HepG2 (cell line): ENCODE data around the gene EPB41. TPM values are rescaled to one million over a fixed set of nuclear protein-coding genes. Genes with fewer than 3 reads are reported as not detected.

Source experiments
- AKAP8 ChIP-seq: sonication (generic); formaldehyde crosslinking; IDR thresholded peaks from 2 replicates; pipeline ENCODE4 v1.5.1; 2020; ENCODE audit warnings: mild to moderate bottlenecking, missing genetic modification reagents
- HCFC1 ChIP-seq: fragments of 150-350 bp; IDR thresholded peaks from 2 replicates; pipeline ENCODE4 v1.6.1; 2014; ENCODE audit warnings: low read depth, low read length
- KAT2B ChIP-seq: fragments of 150-350 bp; IDR thresholded peaks from 2 replicates; pipeline ENCODE4 v1.6.1; 2014; ENCODE audit warnings: low read depth, low read length, borderline replicate concordance
- KDM5B ChIP-seq: sonication (generic); formaldehyde crosslinking; IDR thresholded peaks from 2 replicates; pipeline ENCODE4 v1.4.0; 2020; ENCODE audit warnings: missing genetic modification reagents, mild to moderate bottlenecking, borderline replicate concordance
- MXI1 ChIP-seq: IDR thresholded peaks from 3 replicates; pipeline ENCODE4 v1.6.1; 2012; ENCODE audit warnings: low read depth, low read length, inconsistent platforms, borderline replicate concordance
- RORA ChIP-seq: sonication (generic); formaldehyde crosslinking; IDR thresholded peaks from 2 replicates; pipeline ENCODE4 v1.5.0; 2020; ENCODE audit warnings: mild to moderate bottlenecking, missing genetic modification reagents, moderate library complexity
- SOX5 ChIP-seq: IDR thresholded peaks from 2 replicates; pipeline ENCODE4 v1.6.1; 2016; ENCODE audit warnings: borderline replicate concordance
- TAF15 ChIP-seq: fragments of 200-400 bp; formaldehyde crosslinking; IDR thresholded peaks from one replicate; pipeline ENCODE4 v1.6.1; 2018; ENCODE audit warnings: mild to moderate bottlenecking, low read depth, low read length; ENCODE audit not compliant: poor library complexity, severe bottlenecking
- ZNF17 ChIP-seq: sonication (generic); formaldehyde crosslinking; IDR thresholded peaks from 2 replicates; pipeline ENCODE4 v1.5.0; 2020; ENCODE audit warnings: mild to moderate bottlenecking, missing genetic modification reagents
- ZNF501 ChIP-seq: sonication (generic); formaldehyde crosslinking; IDR thresholded peaks from 2 replicates; pipeline ENCODE4 v1.5.1; 2020; ENCODE audit warnings: mild to moderate bottlenecking, moderate library complexity, missing genetic modification reagents
- ZNF616 ChIP-seq: sonication (generic); formaldehyde crosslinking; IDR thresholded peaks from 2 replicates; pipeline ENCODE4 v1.5.0; 2020; ENCODE audit warnings: low read depth, mild to moderate bottlenecking, missing genetic modification reagents
- ZNF839 ChIP-seq: sonication (generic); formaldehyde crosslinking; IDR thresholded peaks from 2 replicates; pipeline ENCODE4 v1.4.0; 2020; ENCODE audit warnings: missing genetic modification reagents, mild to moderate bottlenecking, borderline replicate concordance
- polyA plus RNA-seq, 8 experiments: library from polyadenylated mRNA; depleted of rRNA in 3 of 8; stranded (reverse) in 7 of 8; unstranded in 1 of 8; fragments of >200 nt; fragmentation: Illumina TruSeq in 4 of 8; extraction: Trizol in 4 of 8; gene quantifications; 2 replicates each; pipeline versions ENCODE4 v1.2.1 to v1.2.3, GENCODE V29; 2011 to 2016; ENCODE audit warnings: low read depth in 4 of 8, missing spikeins in 1 of 8, mixed read lengths in 1 of 8; ENCODE audit not compliant: insufficient read depth in 1 of 8
- total RNA-seq, 5 experiments: library from RNA; depleted of rRNA; stranded (reverse); fragments of >200 nt; fragmentation: Illumina TruSeq; extraction: Trizol; gene quantifications; 2 replicates each; pipeline ENCODE4 v1.2.3, GENCODE V29; 2016; ENCODE audit warnings: low read depth in 1 of 5
- TF ChIP-seq, protein P1 (sequence below): sonication (generic); formaldehyde crosslinking; IDR thresholded peaks from 2 replicates; pipeline ENCODE4 v1.5.1; 2020; ENCODE audit warnings: mild to moderate bottlenecking, missing genetic modification reagents, borderline replicate concordance
- TF ChIP-seq, protein P2 (sequence below): sonication (generic); formaldehyde crosslinking; IDR thresholded peaks from 2 replicates; pipeline ENCODE4 v1.5.1; 2020; ENCODE audit warnings: mild to moderate bottlenecking, moderate library complexity, missing genetic modification reagents
- TF ChIP-seq, protein P3 (sequence below): sonication (generic); formaldehyde crosslinking; IDR thresholded peaks from 2 replicates; pipeline ENCODE4 v1.5.1; 2020; ENCODE audit warnings: missing genetic modification reagents, mild to moderate bottlenecking, borderline replicate concordance
- TF ChIP-seq, protein P4 (sequence below): sonication (generic); formaldehyde crosslinking; IDR thresholded peaks from 2 replicates; pipeline ENCODE4 v1.4.0; 2020; ENCODE audit warnings: missing genetic modification reagents, mild to moderate bottlenecking, borderline replicate concordance

The EPB41 gene
- total and polyA plus RNA-seq, 2 of the 13 experiments (the other 11 are each of a cell fraction or from before 2014, with no cell fraction given) = 34.5 to 46.7 TPM

DNA sequence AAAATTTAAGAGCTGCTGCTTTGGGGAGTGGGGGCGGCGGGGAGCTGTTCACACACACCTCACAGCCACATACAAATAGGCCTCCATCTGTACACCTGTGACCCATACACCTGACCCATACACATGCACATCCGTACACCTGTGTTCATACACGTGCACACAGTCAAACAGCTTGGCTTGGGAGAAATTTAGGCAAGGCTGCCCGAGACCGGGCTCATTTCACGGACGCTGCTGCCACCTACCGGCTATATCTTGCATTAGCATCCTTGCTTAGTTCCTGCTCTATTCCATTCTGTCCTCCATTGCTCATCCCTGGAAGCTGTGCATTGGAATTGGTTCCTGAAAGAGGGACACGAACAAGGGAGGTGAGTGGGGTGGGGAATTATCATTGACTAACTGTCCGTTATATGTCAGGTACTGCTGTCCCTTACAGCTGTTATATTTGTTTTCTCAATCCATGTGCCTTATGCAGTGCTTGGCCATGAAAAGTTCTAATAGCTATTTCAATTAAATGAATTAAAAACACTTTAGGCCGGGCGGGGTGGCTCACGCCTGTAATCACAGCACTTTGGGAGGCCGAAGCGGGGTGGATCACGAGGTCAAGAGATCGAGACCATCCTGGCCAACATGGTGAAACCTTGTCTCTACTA, 37.1 kb upstream of the EPB41 start (continued):
- TF ChIP-seq, protein P1, sequence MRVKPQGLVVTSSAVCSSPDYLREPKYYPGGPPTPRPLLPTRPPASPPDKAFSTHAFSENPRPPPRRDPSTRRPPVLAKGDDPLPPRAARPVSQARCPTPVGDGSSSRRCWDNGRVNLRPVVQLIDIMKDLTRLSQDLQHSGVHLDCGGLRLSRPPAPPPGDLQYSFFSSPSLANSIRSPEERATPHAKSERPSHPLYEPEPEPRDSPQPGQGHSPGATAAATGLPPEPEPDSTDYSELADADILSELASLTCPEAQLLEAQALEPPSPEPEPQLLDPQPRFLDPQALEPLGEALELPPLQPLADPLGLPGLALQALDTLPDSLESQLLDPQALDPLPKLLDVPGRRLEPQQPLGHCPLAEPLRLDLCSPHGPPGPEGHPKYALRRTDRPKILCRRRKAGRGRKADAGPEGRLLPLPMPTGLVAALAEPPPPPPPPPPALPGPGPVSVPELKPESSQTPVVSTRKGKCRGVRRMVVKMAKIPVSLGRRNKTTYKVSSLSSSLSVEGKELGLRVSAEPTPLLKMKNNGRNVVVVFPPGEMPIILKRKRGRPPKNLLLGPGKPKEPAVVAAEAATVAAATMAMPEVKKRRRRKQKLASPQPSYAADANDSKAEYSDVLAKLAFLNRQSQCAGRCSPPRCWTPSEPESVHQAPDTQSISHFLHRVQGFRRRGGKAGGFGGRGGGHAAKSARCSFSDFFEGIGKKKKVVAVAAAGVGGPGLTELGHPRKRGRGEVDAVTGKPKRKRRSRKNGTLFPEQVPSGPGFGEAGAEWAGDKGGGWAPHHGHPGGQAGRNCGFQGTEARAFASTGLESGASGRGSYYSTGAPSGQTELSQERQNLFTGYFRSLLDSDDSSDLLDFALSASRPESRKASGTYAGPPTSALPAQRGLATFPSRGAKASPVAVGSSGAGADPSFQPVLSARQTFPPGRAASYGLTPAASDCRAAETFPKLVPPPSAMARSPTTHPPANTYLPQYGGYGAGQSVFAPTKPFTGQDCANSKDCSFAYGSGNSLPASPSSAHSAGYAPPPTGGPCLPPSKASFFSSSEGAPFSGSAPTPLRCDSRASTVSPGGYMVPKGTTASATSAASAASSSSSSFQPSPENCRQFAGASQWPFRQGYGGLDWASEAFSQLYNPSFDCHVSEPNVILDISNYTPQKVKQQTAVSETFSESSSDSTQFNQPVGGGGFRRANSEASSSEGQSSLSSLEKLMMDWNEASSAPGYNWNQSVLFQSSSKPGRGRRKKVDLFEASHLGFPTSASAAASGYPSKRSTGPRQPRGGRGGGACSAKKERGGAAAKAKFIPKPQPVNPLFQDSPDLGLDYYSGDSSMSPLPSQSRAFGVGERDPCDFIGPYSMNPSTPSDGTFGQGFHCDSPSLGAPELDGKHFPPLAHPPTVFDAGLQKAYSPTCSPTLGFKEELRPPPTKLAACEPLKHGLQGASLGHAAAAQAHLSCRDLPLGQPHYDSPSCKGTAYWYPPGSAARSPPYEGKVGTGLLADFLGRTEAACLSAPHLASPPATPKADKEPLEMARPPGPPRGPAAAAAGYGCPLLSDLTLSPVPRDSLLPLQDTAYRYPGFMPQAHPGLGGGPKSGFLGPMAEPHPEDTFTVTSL (CRISPR knock-in tag) = no peak
- TF ChIP-seq RORA (no peak), AKAP8 (CRISPR knock-in tag) (no peak), HCFC1 (no peak), TAF15 (no peak), ZNF17 (no peak), ZNF616 (CRISPR knock-in tag) (no peak), ZNF839 (CRISPR knock-in tag) (no peak), KDM5B (0 out of 2 replicates have a peak, but pooled peaks have one; percentile 23), MXI1 (no peak), KAT2B (no peak), ZNF501 (no peak), SOX5 (no peak)
- TF ChIP-seq, protein P2, sequence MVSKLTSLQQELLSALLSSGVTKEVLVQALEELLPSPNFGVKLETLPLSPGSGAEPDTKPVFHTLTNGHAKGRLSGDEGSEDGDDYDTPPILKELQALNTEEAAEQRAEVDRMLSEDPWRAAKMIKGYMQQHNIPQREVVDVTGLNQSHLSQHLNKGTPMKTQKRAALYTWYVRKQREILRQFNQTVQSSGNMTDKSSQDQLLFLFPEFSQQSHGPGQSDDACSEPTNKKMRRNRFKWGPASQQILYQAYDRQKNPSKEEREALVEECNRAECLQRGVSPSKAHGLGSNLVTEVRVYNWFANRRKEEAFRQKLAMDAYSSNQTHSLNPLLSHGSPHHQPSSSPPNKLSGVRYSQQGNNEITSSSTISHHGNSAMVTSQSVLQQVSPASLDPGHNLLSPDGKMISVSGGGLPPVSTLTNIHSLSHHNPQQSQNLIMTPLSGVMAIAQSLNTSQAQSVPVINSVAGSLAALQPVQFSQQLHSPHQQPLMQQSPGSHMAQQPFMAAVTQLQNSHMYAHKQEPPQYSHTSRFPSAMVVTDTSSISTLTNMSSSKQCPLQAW (CRISPR knock-in tag) = peak; percentile 29; the same call in 1 of the 2 replicates
- TF ChIP-seq, protein P3, sequence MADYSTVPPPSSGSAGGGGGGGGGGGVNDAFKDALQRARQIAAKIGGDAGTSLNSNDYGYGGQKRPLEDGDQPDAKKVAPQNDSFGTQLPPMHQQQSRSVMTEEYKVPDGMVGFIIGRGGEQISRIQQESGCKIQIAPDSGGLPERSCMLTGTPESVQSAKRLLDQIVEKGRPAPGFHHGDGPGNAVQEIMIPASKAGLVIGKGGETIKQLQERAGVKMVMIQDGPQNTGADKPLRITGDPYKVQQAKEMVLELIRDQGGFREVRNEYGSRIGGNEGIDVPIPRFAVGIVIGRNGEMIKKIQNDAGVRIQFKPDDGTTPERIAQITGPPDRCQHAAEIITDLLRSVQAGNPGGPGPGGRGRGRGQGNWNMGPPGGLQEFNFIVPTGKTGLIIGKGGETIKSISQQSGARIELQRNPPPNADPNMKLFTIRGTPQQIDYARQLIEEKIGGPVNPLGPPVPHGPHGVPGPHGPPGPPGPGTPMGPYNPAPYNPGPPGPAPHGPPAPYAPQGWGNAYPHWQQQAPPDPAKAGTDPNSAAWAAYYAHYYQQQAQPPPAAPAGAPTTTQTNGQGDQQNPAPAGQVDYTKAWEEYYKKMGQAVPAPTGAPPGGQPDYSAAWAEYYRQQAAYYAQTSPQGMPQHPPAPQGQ = no peak
- TF ChIP-seq, protein P4, sequence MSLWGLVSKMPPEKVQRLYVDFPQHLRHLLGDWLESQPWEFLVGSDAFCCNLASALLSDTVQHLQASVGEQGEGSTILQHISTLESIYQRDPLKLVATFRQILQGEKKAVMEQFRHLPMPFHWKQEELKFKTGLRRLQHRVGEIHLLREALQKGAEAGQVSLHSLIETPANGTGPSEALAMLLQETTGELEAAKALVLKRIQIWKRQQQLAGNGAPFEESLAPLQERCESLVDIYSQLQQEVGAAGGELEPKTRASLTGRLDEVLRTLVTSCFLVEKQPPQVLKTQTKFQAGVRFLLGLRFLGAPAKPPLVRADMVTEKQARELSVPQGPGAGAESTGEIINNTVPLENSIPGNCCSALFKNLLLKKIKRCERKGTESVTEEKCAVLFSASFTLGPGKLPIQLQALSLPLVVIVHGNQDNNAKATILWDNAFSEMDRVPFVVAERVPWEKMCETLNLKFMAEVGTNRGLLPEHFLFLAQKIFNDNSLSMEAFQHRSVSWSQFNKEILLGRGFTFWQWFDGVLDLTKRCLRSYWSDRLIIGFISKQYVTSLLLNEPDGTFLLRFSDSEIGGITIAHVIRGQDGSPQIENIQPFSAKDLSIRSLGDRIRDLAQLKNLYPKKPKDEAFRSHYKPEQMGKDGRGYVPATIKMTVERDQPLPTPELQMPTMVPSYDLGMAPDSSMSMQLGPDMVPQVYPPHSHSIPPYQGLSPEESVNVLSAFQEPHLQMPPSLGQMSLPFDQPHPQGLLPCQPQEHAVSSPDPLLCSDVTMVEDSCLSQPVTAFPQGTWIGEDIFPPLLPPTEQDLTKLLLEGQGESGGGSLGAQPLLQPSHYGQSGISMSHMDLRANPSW = no peak
